Skin of body (tissue), 2 donors: Measurements from ENCODE around the gene HMCES. TPM values are rescaled to one million over a fixed set of nuclear protein-coding genes. Genes with fewer than 3 reads are reported as not detected.

ENCODE experiments used
- DNase-seq: peaks from one replicate; lab custom pipeline; 2025; lab: John Stamatoyannopoulos, UW
- total RNA-seq: library from RNA; depleted of rRNA; stranded (reverse); fragments of >200 nt; gene quantifications from one replicate; pipeline ENCODE4 v1.2.3, GENCODE V29; 2014

HMCES gene
- total RNA-seq, 1 donor from 2014 or later: 21.2 TPM

DNA sequence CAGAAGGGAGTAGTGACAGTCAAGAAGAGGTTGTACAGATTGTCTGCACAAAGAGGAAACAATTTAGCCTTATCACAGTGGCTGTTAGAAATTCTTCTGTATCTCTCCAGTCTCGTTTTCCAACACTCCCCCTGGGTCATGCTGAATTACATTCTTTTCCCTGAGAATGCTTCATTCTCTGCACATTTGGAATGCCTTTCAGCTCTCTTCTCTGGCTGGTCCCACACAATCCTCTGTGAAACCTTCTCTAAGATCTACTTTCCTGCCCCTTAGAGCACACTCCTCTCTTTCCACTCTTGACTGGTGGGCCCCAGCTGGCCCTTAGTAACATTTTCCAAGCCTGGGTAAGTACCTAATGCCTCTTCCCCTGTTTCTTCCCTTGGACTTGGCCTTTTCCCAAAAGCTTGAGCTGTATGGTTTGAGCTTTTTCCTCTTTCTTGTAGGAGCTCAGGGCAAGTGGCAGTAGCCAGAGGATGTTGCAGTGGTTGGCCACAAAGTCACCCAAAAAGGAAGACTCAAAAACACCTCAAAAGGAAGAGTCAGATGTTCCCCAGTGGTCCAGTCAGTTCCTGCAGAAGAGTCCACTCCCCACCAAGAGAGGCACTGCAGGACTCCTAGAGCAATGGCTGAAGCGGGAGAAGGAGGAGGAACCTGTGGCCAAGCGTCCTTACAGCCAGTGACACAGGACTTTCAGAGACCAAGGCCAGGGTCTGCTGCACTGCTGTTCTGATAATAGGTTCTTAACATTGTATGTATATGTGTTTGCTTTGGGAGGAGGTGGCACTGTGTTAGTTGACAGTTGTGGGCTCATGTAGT, 25.7 kb downstream of the HMCES start:
- no peak for DNase-seq

DNA sequence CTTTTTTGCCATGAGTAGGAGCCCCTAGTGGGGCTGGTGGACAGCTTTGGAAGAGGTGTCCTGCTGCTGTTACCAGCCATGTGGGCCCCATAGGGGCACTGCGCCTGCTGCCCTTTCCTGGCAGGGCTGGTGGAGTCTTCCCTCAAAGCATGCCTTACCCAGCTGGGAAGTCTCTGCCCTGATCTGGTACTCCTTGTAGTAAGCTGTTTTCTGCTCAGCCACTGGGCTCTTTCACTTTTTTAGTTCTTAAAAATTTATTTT, 26.2 kb downstream of the HMCES start:
- DNase-seq: no peak

DNA sequence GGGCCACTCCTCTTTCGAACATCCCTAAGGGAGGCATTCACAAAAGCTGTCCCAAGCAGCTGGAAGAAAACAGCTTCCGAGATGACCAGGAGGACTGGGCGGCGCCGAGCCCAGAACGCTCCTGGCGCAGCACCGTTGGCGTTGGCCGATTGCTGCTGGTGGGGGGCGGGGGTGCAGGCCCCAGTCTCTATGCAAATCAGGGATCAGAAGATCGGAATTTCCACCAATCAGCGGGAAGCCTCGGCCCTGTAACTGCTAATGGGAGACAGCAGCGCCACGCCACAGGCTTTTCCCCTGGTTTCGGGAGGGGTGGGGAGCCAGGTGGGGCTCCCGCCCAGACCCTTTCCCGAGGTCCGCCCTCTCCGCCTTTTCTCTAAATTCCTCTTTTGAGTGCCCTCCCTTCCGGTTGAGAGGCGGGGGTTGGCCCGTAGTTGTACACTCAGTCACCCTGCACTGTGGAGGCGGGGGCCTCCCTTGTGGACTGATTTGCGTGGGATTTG, 27.0 kb downstream of the HMCES start:
- DNase-seq: peak; percentile 71

DNA sequence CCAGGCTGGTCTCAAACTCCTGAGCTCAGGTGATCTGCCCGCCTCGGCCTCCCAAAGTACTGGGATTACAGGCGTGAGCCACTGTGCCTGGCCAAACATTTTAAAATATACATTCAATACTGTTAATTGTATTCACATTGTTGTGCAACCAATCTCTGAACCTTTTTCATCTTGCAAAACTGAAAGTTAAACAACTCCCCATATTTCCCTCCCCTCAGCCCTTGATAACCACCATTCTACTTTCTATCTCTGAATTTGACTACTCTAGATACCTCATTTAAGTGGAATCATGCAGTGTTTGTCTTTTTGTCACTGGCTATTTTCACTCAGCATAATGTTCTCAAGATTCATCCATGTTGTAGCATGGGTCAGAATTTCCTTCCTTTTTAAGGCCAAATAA, 30.0 kb downstream of the HMCES start:
- no peak for DNase-seq

DNA sequence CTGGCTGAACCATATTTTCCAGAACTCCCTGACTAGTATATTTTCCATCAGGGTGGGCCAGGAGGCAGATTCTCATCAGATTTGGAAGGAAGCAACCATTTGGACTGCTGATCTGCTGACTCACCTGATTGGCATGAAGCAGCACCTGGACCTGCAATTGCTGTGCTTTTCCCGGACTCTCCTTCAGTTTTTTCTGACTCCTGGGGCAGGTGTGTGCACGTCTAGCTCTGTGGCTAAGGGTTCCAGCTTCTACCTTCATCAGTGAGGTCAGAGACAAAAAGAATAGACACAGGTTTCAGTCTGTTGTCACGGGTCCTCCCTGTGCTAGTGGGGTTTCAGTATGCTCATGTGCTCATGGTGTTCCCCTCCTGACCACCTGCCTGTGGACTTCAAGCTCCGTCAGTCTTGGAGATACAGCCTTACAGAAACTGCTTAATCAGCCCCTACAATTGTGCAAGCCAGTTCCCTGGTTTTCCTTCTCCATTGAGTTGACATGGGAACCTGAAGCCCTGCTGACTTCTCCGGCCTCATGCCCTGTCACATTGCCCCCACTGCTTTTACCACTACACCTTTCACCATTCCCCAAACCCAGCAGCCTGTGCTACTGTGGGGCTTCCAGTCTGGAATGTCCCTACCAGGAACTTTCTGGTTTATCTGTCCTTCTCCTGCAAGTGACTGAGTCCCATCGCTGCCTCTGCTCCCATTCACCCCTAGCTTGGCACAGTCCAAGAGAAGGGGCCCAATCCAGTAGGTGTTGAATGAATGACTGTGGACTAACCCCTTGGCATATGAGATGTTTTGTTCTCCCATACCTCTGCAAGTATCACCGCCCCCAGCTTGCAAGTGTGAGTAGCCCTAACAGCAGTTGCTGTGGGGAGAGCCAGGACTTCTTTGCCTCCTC, 31.7 kb downstream of the HMCES start:
- no peak for DNase-seq

DNA sequence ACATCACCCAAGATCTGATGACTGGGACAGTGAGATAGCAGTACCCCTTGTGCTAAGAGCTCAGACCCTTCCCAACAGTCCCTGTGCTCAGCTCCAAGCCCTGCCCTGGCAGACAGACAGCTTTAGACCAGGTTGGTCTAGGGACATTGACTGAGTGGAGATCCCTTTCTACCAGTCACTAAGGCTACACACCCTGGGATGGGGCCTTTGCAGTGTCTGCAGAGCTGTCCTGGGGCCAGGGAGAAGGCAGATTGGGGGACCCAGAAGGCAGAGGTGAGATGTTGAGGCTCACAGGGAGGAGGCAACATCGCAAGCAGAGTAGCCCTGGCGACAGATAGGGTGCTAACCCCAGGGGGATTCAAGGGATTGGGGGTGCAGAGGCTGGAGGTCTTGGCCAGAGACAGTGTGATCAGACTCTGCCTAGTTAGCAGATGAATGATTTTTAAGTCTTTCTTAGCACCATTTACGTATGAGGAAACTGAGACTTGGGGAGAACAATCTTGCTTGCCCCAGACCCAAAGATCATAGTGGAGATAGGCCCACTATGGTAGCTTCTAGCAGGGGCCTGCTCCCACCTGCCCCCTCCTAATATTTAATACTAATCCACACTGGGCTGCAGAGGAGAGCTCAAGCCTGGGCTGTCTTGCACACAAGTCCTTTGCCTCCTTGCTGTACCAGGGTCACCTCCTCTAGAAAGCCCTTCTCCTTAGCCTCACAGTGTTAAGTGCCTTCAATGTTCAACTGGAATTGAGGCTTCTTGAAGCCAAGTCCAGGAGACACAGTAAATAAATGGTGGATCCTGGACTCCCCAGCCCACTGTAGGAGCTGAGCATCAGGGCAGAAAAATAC, 32.6 kb downstream of the HMCES start:
- no peak for DNase-seq

DNA sequence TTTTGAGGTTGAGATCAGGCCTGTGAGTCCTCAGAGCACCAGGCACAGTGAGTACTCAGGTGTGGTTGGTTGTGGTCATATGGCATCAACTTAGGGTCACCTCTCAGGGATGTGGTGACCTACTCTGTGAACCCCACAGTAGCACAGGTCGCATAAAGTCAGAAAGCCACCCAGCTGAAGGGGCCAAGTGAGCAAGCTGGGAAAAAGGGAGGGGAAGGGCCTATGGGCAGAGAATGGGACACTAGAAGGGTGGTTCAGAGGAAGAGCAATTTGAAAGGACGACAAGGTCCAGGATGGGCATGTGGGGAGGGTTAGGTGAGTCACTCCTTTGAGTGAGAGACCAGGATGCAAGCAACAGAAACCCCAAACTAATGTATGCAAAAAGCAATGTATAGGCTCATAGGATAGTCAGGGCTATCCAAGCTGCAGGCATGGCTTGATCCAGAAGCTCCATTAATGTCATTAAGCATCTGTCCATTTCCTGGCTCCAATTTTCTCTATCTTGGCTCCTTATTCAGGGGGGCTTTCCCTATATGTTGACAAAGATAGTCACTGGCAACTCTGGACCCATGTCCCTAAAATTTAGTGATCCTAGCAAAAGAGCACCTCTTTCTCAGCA, 33.5 kb downstream of the HMCES start:
- no peak for DNase-seq

DNA sequence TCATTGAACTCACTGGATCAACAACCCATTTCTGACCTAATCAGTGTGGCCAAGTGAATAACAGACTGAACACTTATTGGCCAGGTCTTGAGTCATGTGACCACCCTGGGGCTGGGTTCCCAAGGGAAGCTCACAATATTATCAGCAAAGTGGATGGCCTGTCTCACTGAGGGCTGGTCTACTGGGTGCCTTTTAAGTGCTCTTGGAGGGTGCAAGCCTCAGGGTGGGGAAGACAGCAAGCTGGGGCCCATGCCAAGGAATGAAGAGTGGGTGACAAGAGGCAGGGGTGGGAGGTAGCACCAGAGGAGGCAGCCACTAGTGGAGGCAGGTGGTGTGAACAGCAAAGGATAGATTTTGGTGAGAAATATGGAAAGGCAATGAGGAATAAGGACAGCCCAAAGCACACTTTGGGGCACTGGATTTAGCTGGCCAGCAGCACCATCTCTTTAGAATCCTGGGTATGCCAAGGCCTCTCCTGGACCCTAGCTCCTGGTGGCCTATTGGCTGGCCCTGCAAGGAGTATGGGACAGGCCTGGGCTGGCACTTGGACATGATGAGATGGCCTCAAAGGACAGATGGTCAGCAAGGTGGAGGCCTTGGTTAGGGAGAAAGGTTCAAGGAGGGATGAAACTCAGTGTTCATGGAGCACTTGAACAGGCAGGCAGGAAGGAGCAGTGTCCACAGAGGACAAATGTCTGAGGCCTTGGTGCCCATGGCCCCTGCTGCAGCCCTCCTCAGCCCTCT, 34.2 kb downstream of the HMCES start:
- DNase-seq: no peak

DNA sequence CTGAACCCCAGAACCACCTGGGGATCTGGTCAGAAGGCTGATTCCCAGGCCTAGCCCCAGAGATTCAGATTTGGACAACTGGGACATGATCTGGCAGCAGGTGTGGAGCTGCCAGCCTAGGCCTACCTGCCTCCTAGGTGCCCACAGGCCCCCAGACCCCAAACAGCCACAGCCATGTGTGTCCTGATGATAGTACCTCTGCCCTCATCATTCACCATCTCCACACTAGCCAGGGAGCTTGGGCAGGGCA, 34.7 kb downstream of the HMCES start:
- no peak for DNase-seq

DNA sequence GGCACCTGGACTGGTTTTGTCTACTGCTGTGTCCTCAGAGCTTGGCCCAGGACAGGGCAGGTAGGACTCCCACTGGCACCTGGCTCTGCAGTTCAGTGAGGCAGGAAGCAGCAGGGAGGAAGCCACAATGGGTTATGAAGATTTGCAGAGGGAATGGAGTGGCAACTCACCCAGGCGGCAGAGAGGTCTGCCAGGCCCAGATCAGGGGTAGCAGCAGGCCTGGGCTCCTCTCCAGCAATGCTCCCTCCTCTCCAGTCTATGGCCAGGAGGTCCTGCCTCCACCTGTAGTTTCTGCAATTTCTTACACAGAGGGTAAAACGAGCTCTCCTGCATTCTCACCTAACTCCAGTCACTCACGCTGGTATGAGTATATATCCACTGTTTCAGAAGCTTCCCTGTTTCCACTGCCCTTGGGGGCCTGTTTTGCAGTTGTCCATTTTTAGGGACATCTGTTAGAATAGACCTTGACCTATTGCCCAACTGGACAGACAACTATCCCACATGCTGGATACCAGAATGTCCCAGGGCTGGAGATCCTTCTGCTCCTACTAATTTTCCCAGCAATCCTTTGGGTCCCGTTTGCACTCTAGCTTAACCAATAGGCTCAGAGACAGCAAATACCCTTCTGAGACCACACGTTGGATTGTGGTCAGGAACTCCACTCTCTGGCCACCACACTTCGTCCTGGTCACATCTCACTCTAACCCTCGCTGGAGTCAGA, 35.2 kb downstream of the HMCES start:
- no peak for DNase-seq

DNA sequence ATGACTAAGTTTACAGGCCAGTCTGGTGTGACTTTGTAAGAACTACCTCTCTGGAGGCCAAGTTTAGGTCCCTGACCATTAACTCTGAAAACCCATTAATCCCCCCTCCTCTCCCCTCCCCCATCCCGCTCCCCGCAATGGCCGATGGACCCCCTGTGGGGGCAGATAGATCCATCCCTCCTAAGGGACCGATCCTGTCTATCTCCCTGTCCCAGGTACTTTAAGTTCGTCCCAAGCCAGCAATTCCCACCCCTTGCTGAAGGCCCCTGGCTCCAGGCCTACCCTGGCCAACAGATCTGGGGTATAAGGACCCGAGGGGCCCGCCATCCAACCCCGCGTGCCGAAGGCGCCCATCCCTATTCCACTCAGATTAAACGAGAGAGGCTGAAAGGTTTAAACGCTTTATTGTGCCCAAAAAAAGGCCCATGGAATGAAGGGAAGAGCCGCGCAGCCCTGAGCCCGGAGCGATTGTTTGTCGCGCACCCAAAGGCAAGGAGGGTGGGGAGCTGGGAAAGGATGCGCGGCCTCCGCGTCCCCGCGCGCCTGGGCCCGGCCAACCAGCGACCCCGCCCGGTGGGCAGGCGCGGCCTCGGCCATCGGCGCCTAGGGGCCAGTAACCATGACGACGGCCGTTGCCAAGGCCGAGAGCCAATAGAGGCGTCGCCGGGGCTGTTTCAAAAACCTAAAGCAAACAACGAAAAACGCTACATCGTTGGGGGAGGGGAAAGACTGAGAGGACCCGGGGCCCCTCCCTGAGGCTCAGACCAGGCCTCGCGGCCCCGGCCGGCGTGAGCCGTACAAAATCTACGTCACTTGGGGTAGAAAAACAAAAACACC, 35.9 kb downstream of the HMCES start:
- DNase-seq: peak; percentile 82

DNA sequence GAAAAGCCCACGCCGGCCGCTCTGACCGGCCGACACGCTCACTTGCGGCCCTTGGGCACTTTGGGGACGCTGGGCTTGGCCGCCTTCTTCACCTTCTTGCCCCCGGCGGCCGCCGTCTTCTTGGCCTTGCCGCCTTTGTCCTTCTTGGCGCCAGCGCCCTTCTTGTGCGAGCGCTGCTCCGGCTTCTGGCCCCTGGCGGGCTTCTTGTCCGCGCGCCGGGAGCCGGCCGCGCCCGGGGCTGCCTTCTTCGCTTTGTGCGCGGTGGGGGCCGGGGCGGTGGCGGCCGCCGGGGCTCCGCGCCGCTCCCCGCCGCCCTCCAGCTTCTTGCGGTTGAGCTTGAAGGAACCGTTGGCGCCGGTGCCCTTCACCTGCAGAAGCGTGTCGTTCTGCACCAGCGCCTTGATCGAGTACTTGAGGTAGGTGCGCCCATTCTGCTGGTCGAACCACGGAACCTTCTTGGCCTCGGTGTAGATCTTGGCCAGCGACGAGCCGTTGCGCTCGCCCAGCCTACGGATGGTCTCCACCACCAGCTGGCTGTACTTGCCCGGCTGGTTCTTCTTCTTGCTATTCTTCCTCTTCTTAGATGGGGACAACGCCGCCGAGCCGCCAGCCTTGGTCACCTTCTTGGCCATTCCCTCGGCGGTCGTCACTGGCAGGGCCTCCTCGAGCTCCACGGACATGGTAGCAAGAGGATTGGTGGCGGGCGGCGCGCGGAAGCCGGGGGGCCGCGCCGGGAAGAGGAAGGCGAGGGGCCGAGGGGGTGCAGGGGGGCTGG, 36.7 kb downstream of the HMCES start:
- no peak for DNase-seq

DNA sequence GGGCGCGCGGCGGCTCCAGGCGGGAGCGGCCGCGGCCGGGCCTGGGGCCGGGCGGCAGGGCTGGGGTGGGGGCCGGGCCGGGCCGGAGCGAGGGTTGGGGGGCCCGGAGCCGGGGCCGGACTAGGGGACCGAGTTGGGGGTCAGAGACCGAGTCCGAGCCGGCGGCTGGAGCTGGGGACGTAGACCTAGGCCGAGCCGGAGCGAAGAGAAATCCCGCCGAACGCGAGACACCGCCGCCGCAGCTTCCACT, 37.3 kb downstream of the HMCES start:
- DNase-seq: no peak

DNA sequence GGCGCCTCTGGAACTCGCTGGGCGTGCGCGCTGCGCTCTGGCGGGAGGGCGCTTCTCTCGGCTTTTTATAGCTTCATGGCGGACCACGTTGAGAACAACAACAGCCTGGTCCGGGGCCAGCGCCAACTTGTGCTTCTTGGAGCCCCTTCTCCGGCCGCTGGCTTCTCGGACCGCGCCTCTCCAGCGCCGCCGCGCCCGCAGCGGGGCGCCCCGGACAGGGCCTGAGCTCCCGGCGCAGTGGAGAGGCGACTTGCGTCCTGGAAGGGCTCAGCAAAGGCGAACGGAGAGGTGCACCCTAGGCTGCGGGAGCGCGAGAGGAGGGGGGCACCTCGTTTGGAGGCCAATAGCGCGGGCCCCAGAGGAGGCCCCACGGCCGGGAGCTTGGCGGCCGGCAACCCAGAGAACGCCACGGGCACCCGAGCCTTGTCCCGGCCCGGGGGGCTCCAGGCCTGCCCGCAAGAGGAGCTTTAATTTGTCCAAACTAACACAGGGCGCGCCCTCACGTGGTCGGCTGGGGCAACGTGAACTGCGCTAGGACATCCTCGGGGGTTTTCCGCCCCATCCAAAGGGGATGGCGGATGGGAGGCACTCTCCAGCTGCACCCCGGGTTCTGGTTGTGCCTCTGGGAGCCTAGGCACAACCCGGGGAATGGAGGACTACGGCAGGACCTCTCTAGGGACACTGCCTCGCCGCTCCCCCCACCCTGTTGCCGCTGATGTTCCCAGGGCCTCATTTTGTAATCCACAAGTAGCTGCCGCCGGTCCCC, 37.8 kb downstream of the HMCES start:
- peak; percentile 74 for DNase-seq

DNA sequence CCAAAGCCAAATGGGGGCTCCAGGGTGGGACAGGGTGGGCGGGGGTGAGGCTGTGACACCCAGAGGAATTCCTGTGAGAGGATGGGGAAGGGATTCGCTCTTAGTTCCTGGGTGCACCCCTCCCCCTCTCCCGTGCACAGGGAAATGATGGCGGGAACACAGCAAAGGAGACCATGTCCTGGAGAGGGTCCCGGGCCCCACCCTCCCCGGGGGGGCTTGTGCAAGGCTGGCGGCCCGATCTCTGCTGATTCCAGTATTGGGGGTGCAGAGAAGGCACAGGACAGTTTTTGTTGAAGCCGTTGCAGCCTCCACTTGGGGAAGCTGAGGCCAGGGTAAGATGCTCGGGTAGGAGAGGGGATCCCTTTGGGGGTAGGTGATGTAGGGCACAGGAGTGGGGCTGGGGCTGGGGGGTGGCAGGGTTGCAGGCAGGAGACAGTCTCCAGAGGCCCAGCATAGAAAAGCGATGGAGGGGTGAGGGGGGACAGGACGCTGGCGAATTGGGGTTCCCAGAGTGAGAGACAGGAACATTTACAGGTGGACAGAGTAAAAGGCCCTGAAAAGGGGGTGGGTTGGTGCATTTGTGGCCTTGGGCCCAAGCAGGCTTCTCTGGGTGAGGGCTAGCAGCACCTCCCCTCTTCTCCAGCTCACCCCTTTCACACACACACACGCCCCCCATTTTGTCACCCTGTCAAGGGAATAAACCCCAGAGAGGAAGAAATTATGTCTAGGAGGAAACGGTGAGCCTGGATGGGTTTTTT, 38.5 kb downstream of the HMCES start:
- no peak for DNase-seq

DNA sequence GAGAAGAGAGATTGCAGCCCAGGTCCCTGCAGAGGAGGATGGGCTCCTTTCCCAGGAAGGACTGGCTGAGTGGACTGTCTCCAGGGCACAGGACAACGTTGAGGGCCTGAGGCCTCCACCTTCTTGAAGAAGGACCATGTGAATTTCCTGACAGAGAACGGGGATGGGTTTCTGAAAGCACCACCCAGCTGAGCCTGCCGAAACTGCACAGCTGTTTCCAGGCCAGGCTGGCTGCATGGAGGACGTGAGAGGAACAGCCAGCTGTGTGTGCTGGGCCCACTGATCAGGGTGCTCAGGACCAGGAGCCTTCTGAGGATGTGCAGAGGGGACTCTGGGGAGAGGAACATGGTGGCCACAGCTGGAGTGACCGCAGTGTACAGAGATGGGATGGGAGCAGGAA, 39.2 kb downstream of the HMCES start:
- no peak for DNase-seq

DNA sequence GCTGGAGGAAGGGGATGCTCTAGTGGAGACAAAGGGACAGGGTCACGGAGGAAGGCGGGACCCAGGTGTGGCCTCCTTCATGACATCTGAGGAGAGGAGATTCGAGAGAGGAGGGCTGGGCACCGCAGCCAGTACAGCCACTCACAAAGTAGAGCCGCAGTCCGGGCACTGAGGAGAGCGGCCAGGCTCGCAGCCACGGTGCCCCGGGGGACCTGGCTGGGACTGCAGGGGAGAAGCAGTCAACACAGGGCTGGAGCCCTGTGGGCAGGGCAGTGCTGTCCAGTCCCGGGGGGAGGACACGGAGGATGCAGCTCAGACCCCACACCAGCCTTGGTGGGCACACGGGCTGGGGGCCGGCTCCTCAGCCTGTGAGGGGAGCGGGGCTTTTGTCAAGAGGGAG, 40.3 kb downstream of the HMCES start:
- no peak for DNase-seq
